Smooth muscle cell (in vitro differentiated cells): ENCODE data around the gene PRCD. TPM values are rescaled to one million over a fixed set of nuclear protein-coding genes. Genes with fewer than 3 reads are reported as not detected.

Experiments used
- DNase-seq: peaks from one replicate; lab custom pipeline; 2025; ENCODE audit not compliant: unreplicated experiment; lab: John Stamatoyannopoulos, UW
- H2AFZ ChIP-seq: fragments of 200-600 bp; sonication (generic); 2 replicates; pipeline ENCODE4 v1.6.0; 2016; ENCODE audit warnings: antibody characterized with exemption, low read depth, mild to moderate bottlenecking
- H3F3A ChIP-seq: fragments of 200-600 bp; sonication (generic); 2 replicates; pipeline ENCODE4 v1.6.0; 2017; ENCODE audit warnings: antibody characterized with exemption, low read depth
- H3K27ac ChIP-seq: fragments of 200-600 bp; sonication (generic); 2 replicates; pipeline ENCODE4 v1.5.1; 2016; ENCODE audit warnings: low read depth, mild to moderate bottlenecking
- H3K27me3 ChIP-seq: fragments of 200-600 bp; sonication (generic); 2 replicates; pipeline ENCODE4 v1.6.1; 2016; ENCODE audit warnings: low read depth, mild to moderate bottlenecking
- H3K36me3 ChIP-seq: fragments of 200-600 bp; sonication (generic); 2 replicates; pipeline ENCODE4 v1.5.1; 2016; ENCODE audit warnings: low read depth
- H3K4me1 ChIP-seq: fragments of 200-600 bp; sonication (generic); 2 replicates; pipeline ENCODE4 v1.5.1; 2016; ENCODE audit warnings: low read depth
- H3K4me2 ChIP-seq: fragments of 200-600 bp; sonication (generic); 2 replicates; pipeline ENCODE4 v1.6.0; 2016; ENCODE audit warnings: mild to moderate bottlenecking
- H3K4me3 ChIP-seq: fragments of 200-600 bp; sonication (generic); 2 replicates; pipeline ENCODE4 v1.5.1; 2016; ENCODE audit warnings: mild to moderate bottlenecking
- H3K79me2 ChIP-seq: fragments of 200-600 bp; sonication (generic); 2 replicates; pipeline ENCODE4 v1.6.0; 2016; ENCODE audit warnings: low read depth, mild to moderate bottlenecking
- H3K9ac ChIP-seq: fragments of 200-600 bp; sonication (generic); 2 replicates; pipeline ENCODE4 v1.6.0; 2016; ENCODE audit warnings: low read depth
- H3K9me3 ChIP-seq: fragments of 200-600 bp; sonication (generic); replicated peaks from 2 replicates; pipeline ENCODE4 v1.5.1; 2016; ENCODE audit warnings: low read depth
- H4K20me1 ChIP-seq: fragments of 200-600 bp; sonication (generic); 2 replicates; pipeline ENCODE4 v1.6.0; 2016; ENCODE audit warnings: low read depth
- CTCF ChIP-seq: fragments of 200-600 bp; sonication (generic); IDR thresholded peaks from 2 replicates; pipeline ENCODE4 v1.5.1; 2017; ENCODE audit warnings: borderline replicate concordance, mild to moderate bottlenecking, antibody characterized with exemption; ENCODE audit not compliant: insufficient read depth, poor library complexity, severe bottlenecking
- WGBS: methylation state at CpG from one replicate; pipeline ENCODE4 v1.1.7; 2016; ENCODE audit warnings: low lambda C conversion rate; 5-methylcytosine and 5-hydroxymethylcytosine counted together
- polyA plus RNA-seq: library from polyadenylated mRNA; unstranded; fragments of >200 nt; fragmentation: Nextera tagmentation; extraction: Ambion mirVana; gene quantifications from 2 replicates; pipeline ENCODE4 v1.2.1, GENCODE V29; 2016
- total RNA-seq: library from RNA; depleted of rRNA; stranded (reverse); fragments of >200 nt; gene quantifications from 2 replicates; pipeline ENCODE4 v1.2.3, GENCODE V29; 2014

Gene PRCD
- total and polyA plus RNA-seq, 2 experiments from 2014 or later = 0.31 to 5.8 TPM

- H4K20me1 ChIP-seq = peaks cover 15% of the 10 kb centered on the region
- H3F3A ChIP-seq = no peaks in the 10 kb centered on the region
- no peak overlapping the region for H3K4me2 ChIP-seq
- peaks cover 6% of the 10 kb centered on the region for H3K4me1 ChIP-seq
- DNase-seq = no peak
- no peaks in the 10 kb centered on the region for H3K36me3 ChIP-seq
- H3K27ac ChIP-seq = no peak overlapping the region
- no peaks in the 10 kb centered on the region for H3K79me2 ChIP-seq
- no peak overlapping the region for H3K9ac ChIP-seq
- H3K9me3 ChIP-seq = no peaks in the 10 kb centered on the region
- 88% methylated on average over 10 of the region's 10 CpGs for WGBS
- no peak overlapping the region for H3K4me3 ChIP-seq
- TF ChIP-seq CTCF = no peak
- H3K27me3 ChIP-seq = no peaks in the 10 kb centered on the region
- H2AFZ ChIP-seq = no peak overlapping the region
These were observed 33.3 kb downstream of the PRCD start for GRCh38 chr17:76573096-76573495.

- Histone ChIP-seq H3K4me3 (no peak overlapping the region), H2AFZ (no peak overlapping the region), H3K27me3 (no peaks in the 10 kb centered on the region), H4K20me1 (peaks cover 9% of the 10 kb centered on the region), H3K36me3 (no peaks in the 10 kb centered on the region), H3K4me2 (no peak overlapping the region), H3K27ac (no peak overlapping the region), H3K9ac (no peak overlapping the region), H3K79me2 (no peaks in the 10 kb centered on the region), H3K9me3 (no peaks in the 10 kb centered on the region), H3F3A (no peaks in the 10 kb centered on the region), H3K4me1 (peaks cover 6% of the 10 kb centered on the region)
- DNase-seq = no peak
- TF ChIP-seq CTCF = no peak
- 93% methylated on average over 11 of the region's 11 CpGs for whole genome bisulfite sequencing
These were observed 34.3 kb downstream of the PRCD start for GRCh38 chr17:76574166-76574565.

GRCh38 chr17:76575570-76575969 is 35.7 kb downstream of the PRCD start:
- Histone ChIP-seq H4K20me1 (no peaks in the 10 kb centered on the region), H3K9me3 (no peaks in the 10 kb centered on the region), H3K9ac (no peak overlapping the region), H3K27ac (no peak overlapping the region), H3K4me1 (no peaks in the 10 kb centered on the region), H3K4me3 (no peak overlapping the region), H3F3A (no peaks in the 10 kb centered on the region), H3K36me3 (no peaks in the 10 kb centered on the region), H3K27me3 (peaks cover 1% of the 10 kb centered on the region), H3K4me2 (no peak overlapping the region), H3K79me2 (no peaks in the 10 kb centered on the region), H2AFZ (no peak overlapping the region)
- WGBS = 91% methylated on average over 5 of the region's 5 CpGs
- DNase-seq = no peak
- no peak for TF ChIP-seq CTCF

DNA sequence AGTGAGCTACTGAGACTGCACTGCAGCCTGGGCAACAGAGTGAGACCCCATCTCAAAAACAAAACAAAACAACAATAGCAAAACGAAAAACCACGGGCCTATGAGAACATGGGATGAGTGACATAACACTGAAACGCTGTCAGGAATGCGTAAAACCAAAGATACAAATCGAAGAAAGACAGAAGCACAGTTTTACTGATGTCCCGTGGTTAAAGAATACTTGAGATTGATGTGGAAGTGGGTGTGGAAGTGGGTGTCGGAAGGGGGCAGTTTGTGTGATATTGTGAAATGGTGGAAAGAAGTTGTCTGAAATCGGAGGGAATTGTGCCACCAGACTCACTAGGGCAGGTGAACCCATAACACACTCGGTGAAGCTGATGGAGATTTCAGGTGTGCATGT is 36.3 kb downstream of the PRCD start:
- Histone ChIP-seq H3K27ac (no peak overlapping the region), H3K4me1 (no peaks in the 10 kb centered on the region), H3K4me2 (no peak overlapping the region), H3K27me3 (peaks cover 7% of the 10 kb centered on the region), H3K36me3 (no peaks in the 10 kb centered on the region), H3K79me2 (no peaks in the 10 kb centered on the region), H3K4me3 (no peak overlapping the region), H2AFZ (no peak overlapping the region), H3K9me3 (no peaks in the 10 kb centered on the region), H4K20me1 (no peaks in the 10 kb centered on the region), H3K9ac (no peak overlapping the region), H3F3A (no peaks in the 10 kb centered on the region)
- no peak for TF ChIP-seq CTCF
- no peak for DNase-seq
- 91% methylated on average over 9 of the region's 9 CpGs for WGBS
